Colon (tissue), 2 donors: Measurements from ENCODE around the gene CGREF1.

ENCODE experiments used
- FAIRE-seq: peaks from 2 replicates; lab custom pipeline; 2012; peaks lifted over from hg19 to GRCh38; lab: Jason Lieb, UNC
- donor health status: control.
- donor health status: control.

CGREF1 gene

DNA sequence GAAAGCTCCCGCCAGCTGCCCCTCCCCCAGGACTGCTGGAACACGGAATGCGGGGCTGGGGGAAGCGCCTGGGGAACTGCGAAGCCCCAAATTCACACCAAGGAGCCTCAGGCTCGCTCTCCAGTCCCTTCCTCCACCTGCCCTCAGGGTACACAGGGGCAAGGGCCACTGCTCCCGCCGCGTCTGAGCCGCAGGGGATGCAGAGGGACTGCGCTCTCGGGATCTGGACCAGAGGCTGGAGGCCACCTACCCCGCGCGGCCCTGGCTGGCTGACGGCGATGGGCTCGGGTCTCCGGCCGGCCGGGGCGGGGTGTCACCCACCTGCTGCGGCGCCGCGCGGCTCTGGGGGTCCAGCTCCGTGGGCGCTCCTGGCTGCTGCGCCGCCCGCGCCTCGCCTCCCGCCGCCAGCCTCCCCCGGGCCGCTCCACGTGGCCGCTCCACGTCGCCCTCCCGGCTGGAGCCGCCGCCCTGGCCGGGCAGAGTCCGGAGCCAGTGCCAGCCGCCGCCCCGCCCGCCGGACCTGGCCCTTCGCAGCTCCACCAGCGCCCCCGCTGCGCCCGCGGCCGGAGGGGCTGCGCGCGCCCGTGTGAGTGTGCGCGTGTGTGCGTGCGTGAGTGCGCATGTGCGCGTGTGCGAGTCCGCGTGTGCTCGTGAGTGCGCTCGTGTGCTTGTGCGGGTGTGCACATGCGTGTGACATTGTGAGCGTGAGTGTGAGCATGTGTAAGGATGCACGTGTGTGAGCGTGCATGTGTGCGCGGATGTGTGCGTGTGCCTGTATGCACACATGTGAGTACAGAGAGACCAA, at the start of gene CGREF1:
TSS of gene CGREF1 (minus strand) at position 604 of the 805 bp plus-strand sequence. CDS start 14,762 bp downstream, outside the sequence.
- FAIRE-seq, result no peak

GRCh38 chr2:27164960-27165763, 46.2 kb upstream of the CGREF1 start:
- FAIRE-seq, result no peak

DNA sequence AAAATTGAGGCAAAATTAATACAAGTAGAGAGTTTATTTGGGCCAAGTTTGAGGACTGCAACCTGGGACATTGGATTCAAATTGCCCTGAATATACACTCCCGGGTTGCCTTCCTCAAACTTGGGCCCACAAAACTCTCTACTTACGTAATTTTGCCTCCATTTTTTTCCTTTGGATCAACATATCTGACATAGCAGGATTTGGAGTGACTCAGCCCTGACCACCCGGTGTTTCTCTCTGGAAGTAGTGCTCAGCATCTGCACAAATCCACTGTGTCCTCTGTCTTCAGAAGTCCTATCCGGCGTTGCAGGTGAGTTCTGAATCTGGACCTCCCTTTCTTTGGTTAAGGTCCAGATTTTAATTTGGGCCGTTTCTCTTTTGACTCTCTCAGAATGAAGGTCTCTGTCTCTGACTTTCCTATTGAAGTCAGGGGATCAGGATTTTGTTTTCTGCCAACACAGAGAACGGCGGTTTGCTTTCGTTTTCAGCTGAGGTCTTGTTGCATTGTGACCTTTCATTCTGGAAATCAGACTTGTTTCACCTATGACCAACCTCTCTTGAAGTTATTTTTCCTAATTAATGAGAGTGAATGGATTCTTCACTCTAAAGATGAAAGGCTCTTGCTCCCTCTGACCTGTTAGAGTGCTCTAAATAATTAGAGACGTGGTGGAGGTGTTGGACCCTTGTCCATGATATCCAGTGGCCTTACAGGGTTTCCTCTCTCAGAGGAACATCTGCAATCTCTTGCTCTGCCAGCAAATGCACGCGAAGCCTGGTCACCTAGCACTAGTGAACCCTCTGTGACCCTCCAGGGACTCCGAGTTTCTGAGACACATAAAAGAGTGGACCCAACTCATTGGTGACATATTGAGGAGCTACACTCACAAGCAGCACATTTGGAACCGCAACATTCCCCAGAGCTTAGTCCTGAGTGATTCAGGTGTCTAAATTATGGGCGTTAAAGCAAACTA, 43.5 kb upstream of the CGREF1 start:
- FAIRE-seq, result no peak

- no peak for FAIRE-seq
Observed at GRCh38 chr2:27160191-27160590, 41.3 kb upstream of the CGREF1 start.

- no peak for FAIRE-seq
Observed at GRCh38 chr2:27159271-27159670, 40.3 kb upstream of the CGREF1 start.

GRCh38 chr2:27158468-27158867, 39.5 kb upstream of the CGREF1 start:
- no peak for FAIRE-seq

GRCh38 chr2:27155069-27155520, 36.2 kb upstream of the CGREF1 start:
- no peak for FAIRE-seq

- no peak for FAIRE-seq
Observed at GRCh38 chr2:27154488-27154887, 35.6 kb upstream of the CGREF1 start.

- FAIRE-seq, result no peak
Observed at GRCh38 chr2:27152796-27153464, 34.0 kb upstream of the CGREF1 start.

DNA sequence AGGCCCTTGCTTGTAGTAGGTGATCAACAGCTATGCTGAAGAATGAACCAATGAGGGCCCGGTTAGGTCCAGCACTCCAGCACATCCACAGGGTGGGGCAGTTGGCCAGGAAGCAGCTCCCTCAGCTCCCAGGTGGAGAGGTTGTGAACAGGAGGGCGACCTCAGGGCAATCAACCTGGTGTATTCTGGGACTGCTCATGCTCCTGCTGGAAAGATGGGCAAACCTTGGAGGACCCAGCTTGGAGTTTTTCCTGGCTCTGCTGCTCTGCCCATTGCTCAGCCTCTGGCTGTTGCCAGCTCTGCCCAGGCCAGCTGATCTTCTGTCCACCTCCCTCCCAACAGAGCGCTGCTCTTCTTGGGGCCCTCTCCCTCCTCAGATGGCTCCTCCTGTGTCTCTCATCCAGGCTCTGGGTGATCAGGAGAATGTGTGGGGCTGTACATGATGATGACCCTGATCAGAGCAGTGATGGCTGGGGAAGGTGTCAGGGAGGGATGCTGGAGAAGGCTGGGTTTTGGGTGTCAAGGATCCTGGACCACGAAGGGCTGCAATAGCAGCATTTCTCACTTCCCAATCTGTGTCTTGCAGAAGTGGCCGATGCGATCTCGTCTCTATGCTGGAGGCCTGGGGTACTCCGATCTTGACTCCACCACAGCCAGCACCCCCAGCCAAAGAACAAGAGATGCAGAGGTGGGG, 33.3 kb upstream of the CGREF1 start:
- no peak for FAIRE-seq

DNA sequence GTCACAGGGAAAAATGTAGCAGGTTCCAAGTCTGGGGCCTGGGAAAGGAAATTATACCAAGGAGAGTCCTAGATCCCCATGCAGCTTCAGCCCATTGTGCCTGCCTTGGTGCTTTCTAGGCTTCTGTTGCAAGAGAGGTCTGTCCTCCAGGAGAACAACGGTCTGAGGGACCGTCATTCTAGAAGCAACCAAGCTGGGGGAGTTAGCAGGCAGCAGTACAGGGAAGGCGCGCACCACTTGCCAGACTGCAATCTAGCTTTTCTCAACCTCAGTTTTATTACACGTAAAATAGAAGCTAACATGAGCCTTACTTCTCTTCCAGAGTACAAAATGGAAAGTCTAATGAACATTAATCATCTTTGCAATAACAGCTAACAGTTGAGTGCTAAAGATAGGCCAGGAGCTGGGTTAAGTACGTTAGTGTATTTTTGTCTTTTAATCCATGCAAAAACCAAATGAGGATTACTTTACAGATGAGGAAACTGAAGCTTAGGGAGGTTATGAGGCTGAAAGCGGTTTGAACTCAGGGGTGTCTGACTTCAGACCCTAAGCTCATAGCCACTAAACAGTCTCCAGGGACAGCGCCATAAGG, 31.8 kb upstream of the CGREF1 start:
- FAIRE-seq, result no peak

DNA sequence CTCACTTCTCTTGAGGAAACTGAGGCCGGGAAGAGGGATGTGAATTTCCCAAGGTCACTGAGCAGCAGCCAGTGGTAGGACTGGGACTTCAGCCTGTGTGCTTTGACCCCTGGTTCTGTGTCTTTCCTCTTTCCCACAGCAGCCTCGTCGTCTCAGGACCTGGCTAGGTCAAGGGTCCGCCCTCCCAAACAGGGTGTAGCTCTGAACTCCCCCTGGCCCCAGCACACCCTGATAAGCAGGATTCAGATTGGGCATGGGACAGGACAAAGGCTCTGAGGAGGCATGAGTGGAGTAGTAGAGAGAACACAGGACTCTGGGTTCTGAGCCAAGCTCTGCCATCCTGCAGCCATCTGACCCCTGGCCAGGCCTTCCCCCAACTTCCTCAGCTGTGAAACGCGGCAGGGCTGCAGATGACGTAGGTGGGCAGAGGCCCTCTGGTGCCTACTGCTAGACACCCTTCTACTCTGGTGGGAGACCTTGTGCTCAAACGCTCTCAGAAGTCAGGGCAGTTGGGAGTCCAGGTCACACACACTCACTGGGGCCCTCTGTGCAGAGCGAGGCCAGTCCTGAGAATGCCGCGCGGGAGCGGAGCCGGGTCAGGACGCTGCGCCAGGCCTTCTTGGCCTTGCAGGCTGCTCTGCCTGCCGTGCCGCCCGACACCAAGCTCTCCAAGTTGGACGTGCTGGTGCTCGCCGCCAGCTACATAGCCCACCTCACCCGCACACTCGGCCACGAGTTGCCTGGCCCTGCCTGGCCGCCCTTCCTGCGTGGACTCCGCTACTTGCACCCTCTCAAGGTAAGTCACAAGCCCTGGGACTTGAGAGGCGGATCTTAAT, 30.9 kb upstream of the CGREF1 start:
- FAIRE-seq, result no peak

DNA sequence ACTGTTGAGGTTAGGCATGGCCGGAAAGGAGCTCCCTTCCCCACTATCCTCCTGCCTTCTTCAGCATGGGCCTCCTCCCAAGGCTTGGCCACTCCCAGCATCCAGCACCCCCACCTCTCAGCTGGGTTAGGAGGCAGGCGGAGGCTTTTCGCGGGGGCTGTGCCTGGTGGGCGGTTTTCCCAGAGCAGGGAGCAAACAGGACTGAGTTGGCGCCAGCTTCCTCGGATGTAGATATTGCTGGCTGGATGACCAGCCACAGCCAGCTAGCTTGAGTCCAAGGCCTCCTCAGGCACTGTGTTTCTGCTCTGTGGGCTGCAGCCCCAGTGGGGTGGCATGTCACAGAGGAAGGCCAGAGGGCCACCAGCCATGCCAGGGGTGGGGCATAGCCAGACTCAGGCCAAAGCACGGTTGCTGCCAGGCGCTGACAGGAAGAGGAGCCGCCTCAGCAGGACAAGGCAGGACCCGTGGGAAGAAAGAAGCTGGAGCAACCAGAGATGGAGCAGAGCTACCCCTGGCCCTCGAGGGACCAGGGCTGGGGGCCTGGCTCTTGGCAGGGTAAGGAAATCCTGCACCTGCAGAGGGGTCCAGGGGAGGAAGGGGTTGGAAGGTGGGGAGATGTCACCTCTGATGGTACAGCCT, 30.0 kb upstream of the CGREF1 start, which contains the start of gene TCF23:
TSS of gene TCF23 (plus strand) at position 204 of the 639 bp plus-strand sequence. CDS start at position 334, 130 bp downstream.
- no peak for FAIRE-seq

DNA sequence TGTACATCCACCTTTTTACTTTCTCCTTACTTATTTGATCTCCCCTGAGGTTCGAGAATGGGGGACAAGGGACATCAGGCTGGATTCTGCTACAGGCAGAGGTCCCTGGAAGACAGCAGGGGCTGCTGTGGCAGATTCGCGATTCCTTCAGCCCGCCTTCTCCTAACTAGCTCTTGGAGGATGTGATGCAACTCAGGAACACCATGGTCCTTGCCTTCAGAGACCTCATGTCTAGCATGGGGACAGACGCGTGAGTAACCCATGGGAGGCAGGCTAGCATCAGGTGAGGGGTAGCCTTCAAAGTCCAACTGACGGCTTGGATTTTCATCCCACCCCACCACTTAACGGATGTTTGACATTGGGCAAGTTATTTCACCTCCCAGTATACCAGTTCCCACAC, 29.0 kb upstream of the CGREF1 start:
- FAIRE-seq, result no peak

GRCh38 chr2:27145682-27146081, 26.8 kb upstream of the CGREF1 start:
- no peak for FAIRE-seq

DNA sequence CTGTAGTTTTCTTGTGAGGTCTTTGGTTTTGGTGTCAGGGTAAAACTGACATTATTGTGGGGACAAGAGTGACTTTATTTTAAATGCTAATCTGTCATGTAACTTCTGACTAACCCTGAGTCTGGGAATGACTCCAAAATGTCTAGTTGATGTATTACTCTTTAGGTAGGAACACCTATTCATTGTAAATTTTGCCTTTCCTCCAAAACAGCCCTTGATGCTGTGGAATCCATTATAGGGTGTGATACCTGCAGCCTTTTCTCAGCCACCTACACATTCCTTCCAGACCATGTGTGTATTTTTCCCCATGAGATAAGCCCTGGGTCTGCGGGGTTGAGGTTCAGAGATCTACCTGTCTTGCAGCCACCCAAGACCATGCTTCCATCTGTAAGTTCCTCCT, 24.4 kb upstream of the CGREF1 start:
- no peak for FAIRE-seq

- FAIRE-seq, result no peak
Observed at GRCh38 chr2:27139310-27139709, 20.4 kb upstream of the CGREF1 start, which contains the start of gene PRR30. Gene PRR30 (minus strand): TSS chr2:27139410. CDS start chr2:27138329, 1,081 bp downstream.

GRCh38 chr2:27138111-27138510, 19.2 kb upstream of the CGREF1 start:
- no peak for FAIRE-seq
